GM19351 (cell line): Measurements from ENCODE around the gene EIF4G1.
A peak's percentile ranks its signal among the peaks of the same experiment; 100 is the strongest.

Experiments
- ATAC-seq: cut with Tn5 transposase; IDR thresholded peaks from one replicate; pipeline ENCODE4 v1.9.1; 2021; ENCODE audit warnings: mild to moderate bottlenecking, moderate library complexity; ENCODE audit not compliant: unreplicated experiment

The EIF4G1 gene

DNA sequence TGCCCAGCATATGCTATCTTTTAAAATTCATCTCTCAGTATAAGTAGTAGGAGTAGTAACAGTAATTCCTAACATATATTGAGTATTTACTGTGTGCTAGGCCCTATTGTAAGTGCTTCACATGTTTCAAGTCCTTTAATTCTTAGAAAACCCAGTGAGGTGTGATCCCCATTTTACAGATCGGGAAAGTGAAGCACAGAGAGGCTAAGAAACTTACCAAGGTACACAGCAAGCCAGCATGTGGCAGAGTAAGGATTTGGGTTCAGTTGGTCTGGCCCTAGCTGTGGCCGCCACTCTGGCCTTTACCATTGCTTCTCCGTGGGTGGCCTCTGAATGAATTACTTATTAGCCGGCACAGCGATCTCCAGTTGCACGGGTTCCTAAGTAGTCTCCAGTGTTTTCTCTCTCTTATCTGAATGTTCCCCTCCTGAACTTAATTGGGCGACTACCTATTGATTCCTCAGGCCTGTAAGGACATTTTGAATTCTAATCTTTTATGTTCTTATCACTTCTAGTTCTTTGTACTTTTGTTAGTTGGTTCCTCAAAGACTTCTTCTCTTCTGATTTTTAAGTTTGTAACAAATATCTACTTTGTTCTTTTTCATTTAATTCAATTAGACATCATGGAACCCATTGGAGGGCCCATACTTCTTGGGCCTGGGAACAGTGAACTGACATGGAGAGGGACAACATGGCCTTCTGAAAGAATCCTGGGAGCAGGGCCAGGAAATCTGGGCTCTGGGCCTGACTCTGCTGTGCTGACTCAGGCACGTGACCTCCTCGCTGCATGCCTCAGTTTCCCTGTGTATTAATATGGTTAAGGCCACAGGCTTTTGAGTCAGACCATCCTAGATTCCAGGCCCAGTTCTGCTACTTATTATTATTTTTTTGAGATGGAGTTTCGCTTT, 35.4 kb downstream of the EIF4G1 start:
- no peak for ATAC-seq

DNA sequence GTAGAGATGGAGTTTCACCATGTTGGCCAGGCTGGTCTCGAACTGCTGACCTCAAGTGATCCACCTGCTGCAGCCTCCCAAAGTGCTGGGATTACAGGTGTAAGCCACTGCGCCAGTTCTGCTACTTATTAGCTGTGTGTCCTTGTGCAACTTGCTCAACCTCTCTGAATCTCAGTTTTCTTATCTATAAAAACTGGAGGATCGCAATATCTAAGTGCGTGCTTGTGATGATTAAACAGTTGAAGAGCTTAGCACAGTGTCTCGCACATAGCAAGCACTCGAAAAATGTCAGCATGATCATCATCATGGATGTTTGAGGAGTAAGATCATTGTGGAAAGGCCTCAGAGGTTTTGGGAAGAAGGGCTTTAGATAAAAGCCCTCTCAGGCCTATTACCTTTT, 36.2 kb downstream of the EIF4G1 start:
- ATAC-seq = no peak

DNA sequence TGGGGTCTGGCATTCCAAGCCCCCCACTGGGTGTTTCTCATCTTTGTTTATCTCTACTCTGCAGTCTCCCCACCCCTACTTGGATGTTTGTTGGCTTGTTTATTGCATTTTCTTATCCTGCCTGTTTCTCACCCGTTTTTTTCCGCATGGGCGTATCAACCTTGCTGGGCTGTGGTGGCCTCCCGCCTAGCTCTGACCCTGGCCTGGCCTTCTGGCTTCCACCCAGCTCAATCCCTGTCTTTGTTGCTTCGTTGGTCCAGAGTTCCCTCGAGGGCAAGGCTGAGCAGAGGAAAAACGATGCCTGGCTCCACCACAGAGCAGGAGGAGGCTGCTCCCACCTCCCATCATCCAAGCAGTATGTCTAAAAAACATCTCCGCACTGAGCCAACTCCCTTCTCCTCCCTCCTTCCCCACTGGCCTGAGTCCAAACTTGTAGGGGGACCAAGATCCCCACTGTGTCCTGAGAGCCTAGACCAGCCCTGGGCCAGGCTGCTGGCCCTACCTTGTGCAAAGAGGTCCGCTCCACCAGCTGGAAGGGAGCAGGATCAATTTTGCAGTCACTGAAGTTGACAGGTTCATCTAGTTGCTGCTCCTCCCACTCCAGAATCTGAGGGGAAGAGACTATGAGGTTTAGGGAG, 37.2 kb downstream of the EIF4G1 start:
- ATAC-seq = no peak

DNA sequence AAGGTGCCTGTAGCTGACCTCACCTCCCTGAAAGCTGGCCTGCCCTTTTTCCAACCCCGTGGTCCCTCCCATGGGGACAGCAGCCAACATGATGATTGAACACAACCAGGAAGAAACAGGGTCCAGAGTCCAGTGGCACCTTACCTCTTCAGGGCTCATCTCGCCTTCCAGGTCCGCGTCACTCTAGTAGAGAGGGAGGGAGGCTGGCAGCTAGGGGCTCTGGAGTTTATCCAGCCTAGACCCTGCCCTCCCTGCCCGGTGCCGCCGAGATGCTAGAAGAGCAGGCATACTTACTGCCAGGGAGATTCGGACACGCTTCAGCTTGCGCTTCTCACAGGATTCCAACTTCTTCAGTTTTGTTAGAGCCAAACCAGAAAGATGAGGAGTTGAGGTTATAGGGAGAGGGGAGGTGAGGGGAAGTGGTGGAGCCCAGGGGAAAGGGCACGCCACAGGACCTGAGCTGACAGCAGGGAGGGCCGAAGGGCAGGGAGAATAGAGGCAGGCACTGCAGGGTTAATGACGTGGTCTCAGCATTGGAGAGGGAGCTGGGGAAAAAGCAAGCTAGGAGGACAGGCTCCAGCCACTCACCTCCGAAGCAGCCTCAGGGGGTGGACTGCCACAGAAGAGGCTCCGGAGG, 37.9 kb downstream of the EIF4G1 start:
- no peak for ATAC-seq

DNA sequence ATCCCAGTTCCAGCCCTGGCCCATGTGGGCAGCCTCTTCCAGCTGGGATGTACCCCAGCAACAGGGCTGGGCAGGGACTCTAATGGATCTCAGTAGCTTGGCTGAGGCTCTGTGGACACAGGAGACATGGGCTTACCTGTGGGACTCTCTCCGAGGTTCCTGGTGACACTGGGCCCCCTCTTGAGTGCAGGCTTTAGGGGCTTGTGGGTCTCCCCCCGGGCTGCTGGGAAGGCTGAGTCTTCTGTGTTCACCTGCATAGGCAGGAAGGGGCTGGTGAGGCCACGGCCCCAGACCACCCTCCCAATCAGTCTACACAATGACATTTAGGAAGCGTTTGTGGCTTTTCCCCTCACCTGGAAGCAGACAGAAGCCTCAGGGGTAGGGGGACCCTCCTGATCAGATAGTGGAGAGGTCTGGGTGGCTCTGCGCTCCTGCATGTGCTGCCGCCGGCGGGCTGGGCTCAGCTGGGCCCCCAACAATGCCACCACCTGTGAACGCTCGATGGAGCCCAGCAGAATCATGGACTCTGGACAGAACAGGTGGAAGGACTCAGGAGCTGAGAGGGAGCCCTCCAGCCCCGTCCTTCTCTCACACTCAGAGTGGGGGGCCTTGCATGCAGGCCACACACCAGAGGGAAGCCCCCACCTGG, 38.6 kb downstream of the EIF4G1 start:
- ATAC-seq = no peak

DNA sequence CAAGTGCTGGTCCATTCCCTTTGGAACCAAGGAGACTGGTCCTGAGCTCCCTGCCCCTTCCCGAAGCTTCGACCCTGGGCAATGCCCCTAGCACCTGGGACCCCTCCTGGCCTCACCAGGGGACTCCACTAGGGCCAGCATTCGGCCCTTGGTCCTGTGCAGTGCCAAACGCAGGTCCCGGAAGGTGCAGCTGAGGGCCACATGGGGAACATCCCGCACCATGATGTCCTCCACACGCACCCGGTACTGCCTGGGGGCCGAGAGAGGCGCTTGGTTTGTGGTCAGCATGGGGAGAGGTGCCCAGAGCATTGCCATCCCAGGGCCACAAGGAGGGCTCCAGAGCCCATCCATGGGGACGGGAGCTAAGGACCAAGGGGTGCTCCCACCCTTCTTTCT, 39.1 kb downstream of the EIF4G1 start:
- ATAC-seq = no peak

DNA sequence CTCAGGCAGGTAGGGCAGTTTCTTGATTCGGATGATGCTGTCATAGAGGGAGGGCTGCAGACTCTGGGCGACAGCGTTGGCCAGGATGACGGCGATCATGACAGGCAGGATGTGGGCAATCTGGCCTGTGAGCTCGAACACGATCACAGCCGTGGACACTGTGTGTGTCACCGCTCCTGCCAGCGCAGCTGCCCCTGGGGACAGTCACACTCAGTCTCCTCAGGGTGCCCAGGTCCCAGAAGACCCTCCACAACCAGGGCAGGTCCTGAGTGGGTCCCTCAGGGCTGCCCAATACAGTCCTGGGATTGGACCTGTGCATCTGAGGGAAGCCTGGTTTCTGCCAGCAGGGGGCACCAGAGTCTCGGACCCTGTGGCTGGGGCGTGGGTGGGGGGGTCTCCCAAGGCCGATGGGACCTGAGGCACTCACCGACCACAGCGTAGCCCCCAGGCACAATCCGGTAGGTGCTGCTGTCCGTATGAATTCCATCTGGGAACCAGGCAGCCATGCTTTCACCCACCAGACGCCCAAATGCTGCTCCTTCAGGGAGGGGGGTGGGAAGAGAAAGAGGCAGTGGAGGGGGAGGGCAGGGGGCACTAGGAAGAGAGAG, 39.8 kb downstream of the EIF4G1 start:
- no peak for ATAC-seq

DNA sequence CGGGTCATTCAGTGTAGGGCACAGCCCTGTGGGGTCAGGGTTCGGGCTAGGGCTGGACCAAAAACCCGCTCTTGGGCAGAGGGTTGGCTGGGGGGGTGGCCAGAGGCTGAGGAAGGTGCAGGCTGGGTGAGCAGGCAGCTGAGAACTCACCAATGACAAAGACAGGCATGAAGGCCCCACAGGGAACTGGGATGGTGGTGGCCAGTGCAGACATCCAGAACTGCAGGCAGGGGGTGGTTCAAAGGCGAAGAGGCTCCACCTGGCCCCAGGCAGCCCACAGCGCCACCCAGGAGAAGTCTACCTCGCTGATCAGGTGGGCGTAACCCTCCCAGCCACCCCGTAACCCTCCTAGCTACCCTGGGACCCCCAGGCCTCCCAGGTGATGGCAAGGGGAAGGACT, 40.3 kb downstream of the EIF4G1 start:
- ATAC-seq = no peak

DNA sequence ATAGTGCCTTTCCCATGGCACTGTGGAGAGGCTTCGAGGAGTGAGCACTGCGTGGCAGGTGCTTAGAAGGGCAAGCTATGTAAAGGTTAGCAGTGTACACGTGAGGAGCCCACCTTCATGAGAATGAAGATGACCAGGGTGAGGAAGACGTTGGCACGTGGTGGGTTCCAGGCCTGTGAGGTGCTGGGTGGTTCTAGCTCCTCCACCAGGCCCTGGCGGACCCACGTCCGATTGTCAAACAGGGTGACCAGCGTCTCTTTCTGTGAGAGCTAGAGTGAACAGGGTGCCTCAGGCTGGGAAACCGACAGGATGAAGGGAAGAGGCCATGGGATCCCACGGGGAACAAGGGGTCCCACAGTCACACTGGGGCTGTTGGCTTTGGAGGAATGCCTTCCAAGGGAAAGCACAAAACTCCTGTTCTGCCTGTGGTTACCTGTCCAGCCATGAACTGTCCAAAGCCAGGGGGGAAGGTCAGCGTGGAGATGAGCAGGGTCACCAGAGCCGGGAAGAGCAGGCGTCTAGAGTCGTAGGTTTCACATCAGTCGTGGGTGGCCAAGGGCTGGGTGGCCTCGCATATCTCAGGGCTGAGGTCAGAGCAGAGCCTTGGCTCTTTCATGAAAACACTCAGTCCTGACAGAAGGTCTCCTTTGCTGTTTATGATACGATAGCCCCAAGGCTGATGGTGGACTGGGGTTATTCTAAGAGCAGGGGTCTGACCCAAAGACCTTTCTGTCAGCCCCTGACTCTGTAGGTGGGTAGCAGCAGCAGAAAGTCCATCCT, 41.0 kb downstream of the EIF4G1 start:
- ATAC-seq = no peak

DNA sequence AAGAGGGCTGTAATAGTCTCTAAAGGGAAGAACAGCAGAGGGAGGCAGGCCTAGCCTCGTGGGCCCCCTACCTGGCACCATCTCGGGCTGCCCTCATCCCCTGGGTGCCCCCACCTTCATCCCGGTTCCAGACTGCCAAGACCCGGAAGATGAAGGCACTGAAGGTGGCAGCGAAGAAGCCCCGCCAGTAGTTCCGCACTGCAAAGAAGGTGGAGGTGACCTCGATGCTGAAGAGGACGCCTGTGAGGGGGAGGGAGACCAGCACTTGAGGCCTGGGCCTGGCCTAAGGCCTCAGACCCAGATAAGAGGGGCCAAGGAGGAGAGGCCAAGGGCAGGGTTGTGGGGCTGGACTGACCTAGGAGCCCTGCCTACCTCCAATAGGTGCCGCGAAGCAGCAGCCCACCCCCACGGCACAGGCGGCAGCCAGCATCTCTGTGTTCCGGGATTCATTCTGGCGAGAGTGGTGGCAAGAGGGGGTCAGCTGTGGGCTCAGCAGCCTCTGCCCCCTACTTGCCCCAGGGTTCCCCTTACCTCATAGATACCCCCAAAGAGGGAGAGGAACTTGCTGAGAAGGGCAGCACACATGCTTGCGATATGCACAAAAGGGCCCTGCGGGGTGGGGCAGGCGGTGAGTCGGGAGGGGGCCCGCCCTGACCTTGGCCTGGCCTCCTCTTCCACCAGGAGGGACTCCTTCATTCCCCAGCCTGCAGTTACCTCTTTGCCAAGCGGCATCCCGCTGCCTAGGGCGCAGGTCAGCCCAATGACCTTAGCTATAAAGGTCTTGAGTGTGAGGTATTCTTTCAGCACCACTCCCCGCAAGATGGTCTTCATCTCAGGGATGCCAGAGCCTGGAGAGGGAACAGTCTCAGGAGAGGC, 43.1 kb downstream of the EIF4G1 start:
- ATAC-seq = no peak

DNA sequence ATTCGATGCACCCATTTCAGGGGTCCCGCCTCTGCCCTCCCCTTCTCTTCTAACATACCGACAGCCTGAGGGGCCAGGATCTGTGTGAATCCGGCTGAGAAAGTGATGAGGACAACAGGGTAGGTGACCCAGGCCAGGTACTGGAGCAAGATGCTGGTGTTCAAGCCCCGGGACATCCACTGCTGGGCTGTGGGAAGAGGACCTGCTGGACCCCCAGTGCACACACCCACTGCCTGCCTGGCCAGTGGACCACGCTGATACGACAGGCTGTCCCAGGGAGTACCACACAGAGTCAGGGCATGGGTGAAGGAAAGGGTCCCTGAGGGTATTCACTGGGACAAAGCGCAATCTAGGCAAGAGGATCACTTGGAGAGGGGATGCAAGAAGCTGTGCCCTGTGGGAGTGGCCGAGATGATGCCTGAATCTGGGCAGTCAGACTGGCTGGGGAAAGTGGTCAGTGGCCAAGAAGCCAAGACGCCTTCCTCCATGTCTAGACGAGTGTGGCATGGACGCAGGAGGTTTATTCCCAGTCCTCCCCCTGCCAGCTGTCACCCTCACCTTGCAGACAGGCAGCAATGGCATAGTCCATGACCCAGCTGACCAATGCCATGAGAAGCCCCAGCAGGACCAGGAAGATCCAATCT, 43.8 kb downstream of the EIF4G1 start:
- no peak for ATAC-seq

DNA sequence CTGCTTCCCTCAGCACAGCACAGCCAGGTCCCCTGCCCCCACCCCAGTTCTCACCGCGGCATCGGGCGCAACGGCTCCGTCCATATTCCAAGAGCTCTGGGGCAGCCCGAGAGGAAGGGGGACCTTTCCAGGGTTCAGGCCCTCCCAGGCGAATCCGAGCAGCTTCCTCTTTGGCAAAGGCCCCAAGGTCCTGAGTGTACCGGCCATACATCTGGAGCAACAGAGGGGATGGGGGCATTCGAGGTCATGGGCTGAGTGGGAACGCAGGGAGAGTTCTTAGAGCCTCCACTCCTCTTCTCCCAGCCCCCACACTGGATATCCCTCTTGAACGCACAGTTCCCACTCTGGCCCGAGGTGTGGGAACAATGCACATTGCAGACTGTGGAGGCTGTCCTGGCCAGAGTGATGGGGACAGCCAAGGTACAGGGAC, 44.5 kb downstream of the EIF4G1 start:
- ATAC-seq = no peak

DNA sequence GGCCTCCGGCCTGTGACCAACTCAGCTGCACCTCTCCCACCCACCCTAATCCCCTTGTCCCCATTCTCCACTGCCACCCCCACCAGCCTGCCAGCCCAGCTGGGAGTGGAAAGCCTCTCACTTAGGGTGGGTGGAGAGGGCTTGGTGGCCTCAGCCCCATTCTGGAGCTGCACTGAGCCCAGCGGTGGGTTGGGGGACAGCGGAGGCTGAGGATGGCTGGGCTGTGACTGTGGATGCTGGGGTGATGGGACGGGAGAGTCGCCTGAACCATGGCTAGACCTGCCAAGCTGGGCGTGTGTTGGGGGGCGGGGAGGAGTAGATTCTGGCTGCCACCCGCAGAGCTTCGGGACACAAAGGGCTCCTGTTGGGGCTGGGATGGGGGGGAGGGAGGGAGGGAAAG, 45.2 kb downstream of the EIF4G1 start:
- no peak for ATAC-seq

DNA sequence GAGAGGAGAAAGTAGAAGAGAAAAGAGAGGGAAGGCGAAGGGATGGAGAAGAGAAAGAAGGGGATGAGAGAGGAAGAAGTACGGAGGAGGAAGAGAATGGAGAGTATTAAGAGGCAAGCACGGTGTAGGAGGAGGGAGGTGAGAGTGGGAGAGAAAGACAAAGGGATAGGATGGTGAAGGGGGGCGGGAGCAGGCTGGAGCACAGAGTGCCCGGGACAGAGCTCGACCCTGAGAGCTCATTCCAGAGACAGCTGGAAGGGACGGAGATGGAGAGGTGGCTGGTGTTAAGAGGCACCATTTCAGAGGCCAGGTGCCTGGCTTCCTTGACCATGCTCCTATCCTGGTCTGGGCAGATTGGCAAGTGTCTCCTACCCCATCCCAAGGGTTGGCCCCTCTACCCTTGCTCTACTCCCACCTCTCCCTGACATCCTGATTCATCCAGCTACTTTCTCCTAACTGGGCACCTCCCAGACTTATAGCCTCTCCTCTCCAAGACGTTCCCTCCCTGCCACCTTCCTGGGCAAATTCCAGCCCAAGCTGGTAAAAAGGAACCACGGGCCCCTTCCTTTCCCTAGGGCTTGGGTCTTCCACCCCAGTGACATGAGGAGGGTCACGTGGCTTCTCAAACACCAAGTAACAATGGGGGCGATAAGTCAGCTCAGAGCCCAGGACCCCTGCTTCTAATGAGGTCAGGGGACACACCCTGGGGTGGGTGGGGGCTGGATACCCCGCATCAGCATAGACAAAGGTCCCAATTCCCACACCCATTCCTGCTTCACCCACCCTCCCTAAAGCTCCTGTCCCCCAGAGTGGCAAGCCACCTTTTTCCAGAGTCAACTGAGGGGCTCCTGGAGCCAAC, 45.9 kb downstream of the EIF4G1 start:
- no peak for ATAC-seq

DNA sequence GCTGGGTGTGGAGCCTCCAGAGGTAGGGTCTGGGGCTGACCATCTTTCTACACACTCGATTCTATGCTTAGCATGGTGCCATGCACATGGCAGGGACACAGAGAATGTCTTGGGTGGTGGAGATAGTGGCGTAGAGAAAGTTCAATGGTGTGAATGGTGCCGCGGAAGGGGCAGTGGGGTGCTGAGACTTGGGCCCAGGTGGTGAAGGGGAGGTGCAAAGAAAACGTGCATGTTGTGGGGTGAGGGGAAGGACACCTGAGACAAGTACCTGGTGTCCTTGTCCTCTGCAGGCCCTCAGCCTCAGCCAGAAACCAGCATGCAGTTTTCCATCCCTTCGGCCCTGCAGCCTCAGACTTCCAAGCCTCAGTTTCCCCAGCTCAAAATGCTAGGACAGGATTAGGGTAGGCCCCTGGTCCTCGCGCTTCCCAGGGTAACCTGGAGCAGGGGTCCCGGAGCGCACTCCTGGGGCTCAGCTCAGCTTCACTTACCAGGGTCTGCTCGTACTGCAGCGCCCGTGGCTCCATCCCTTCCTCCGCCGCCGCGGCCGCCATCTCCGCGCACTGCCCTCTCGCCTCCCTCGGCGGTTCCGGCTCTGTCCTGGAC, 46.6 kb downstream of the EIF4G1 start:
- no peak for ATAC-seq

DNA sequence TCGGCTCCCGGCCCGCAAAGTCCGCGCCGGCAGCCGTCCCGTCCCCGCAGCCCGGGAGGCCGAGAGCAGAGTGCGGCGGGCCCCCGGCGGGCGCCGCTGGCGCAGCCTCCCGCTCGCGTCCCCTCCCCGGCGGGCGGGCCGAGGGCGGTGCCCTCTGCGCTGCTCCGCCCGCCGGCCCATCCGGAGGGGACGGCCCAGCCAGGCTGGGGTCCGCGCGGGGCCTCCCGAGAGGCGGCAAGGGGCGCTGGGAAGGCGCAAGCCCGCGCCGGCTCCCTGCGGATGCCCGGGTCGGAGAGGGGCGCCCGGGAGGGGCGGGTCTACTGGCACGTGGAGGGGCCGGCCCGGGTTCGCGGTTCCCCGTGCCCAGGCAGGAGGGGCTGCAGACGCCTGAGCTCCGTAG, 47.1 kb downstream of the EIF4G1 start, which contains the start of the genes CLCN2 and POLR2H:
CLCN2 (minus strand) TSS at position 74 of the 400 bp plus-strand sequence. CDS start 126 bp downstream, outside the sequence.
POLR2H (plus strand) TSS at position 179 of the 400 bp plus-strand sequence. CDS start 1,783 bp downstream, outside the sequence.
- ATAC-seq = peak; percentile 33
